ENCODE measurements around the gene ORAI2.

Gene ORAI2

GRCh38 chr7:102415685-102416225 is 17.6 kb upstream of the ORAI2 start:
- DNase-seq (ENCODE audit: low read depth), result no peak

- no peak for DNase-seq (ENCODE audit: low read depth)
Observed at GRCh38 chr7:102416406-102416805, 17.0 kb upstream of the ORAI2 start.

- DNase-seq (ENCODE audit: low read depth), result no peak
Observed at GRCh38 chr7:102417105-102417504, 16.3 kb upstream of the ORAI2 start.

- DNase-seq (ENCODE audit: low read depth), result no peak
Observed at GRCh38 chr7:102418592-102418991, 14.8 kb upstream of the ORAI2 start.

- no peak for DNase-seq (ENCODE audit: low read depth)
Observed at GRCh38 chr7:102421706-102422240, 11.6 kb upstream of the ORAI2 start.

GRCh38 chr7:102424129-102424551 is 9.2 kb upstream of the ORAI2 start:
- no peak for DNase-seq (ENCODE audit: low read depth)

- DNase-seq (ENCODE audit: low read depth), result no peak
Observed at GRCh38 chr7:102424787-102425218, 8.6 kb upstream of the ORAI2 start.

- DNase-seq (ENCODE audit: low read depth), result peak; percentile 77
Observed at GRCh38 chr7:102425639-102426267, 7.6 kb upstream of the ORAI2 start.

GRCh38 chr7:102426268-102427018 is 6.9 kb upstream of the ORAI2 start:
- peak; percentile 68 for DNase-seq (ENCODE audit: low read depth)

- no peak for DNase-seq (ENCODE audit: low read depth)
Observed at GRCh38 chr7:102427019-102427405, 6.4 kb upstream of the ORAI2 start.

- no peak for DNase-seq (ENCODE audit: low read depth)
Observed at GRCh38 chr7:102429141-102429899, 4.1 kb upstream of the ORAI2 start.

GRCh38 chr7:102431617-102432298 is 1.6 kb upstream of the ORAI2 start:
- DNase-seq (ENCODE audit: low read depth), result peak; percentile 45

- DNase-seq (ENCODE audit: low read depth), result no peak
Observed at GRCh38 chr7:102432442-102433218, 745 bp upstream of the ORAI2 start.

- DNase-seq (ENCODE audit: low read depth), result no peak
Observed at GRCh38 chr7:102434039-102434486, 688 bp downstream of the ORAI2 start.

GRCh38 chr7:102436118-102436517 is 2.7 kb downstream of the ORAI2 start:
- no peak for DNase-seq (ENCODE audit: low read depth)

GRCh38 chr7:102439963-102440795 is 6.8 kb downstream of the ORAI2 start:
- DNase-seq (ENCODE audit: low read depth), result no peak

- no peak for DNase-seq (ENCODE audit: low read depth)
Observed at GRCh38 chr7:102444961-102445673, 11.7 kb downstream of the ORAI2 start.

- DNase-seq (ENCODE audit: low read depth), result no peak
Observed at GRCh38 chr7:102445674-102446071, 12.3 kb downstream of the ORAI2 start.
